Activated T-helper 17 cell treated with anti-CD3 and anti-CD28 coated beads, Interleukin-2, amount 50 U/mL, for 72 hours (primary cell): ENCODE results near the gene DUS3L. TPM values are rescaled to one million over a fixed set of nuclear protein-coding genes. Genes with fewer than 3 reads are reported as not detected.

Source experiments
- ATAC-seq: fragments of 150-1000 bp; cut with Tn5 transposase; replicated peaks from 2 replicates; pipeline ENCODE4 v1.10.0; 2021; ENCODE audit warnings: mild to moderate bottlenecking, moderate library complexity
- H3K27ac Mint-ChIP-seq: one replicate; pipeline ENCODE4 v1.8.0; 2022; ENCODE audit warnings: mixed read lengths
- H3K27me3 Mint-ChIP-seq: one replicate; pipeline ENCODE4 v1.8.0; 2022; ENCODE audit warnings: mixed read lengths
- H3K36me3 Mint-ChIP-seq: one replicate; pipeline ENCODE4 v1.8.0; 2022; ENCODE audit warnings: low read depth, mild to moderate bottlenecking, mixed read lengths
- H3K4me1 Mint-ChIP-seq: one replicate; pipeline ENCODE4 v1.8.0; 2022; ENCODE audit warnings: mixed read lengths
- H3K4me3 Mint-ChIP-seq: one replicate; pipeline ENCODE4 v1.8.0; 2022; ENCODE audit warnings: mild to moderate bottlenecking, mixed read lengths
- H3K9me3 Mint-ChIP-seq: one replicate; pipeline ENCODE4 v1.8.0; 2022; ENCODE audit warnings: mixed read lengths
- total RNA-seq, 2 donors: library from RNA; stranded (reverse); gene quantifications; one replicate each; pipeline ENCODE4 v1.2.3, GENCODE V29; 2022

The DUS3L gene
- total RNA-seq, 2 donors from 2014 or later: 46.8 to 73.6 TPM

DNA sequence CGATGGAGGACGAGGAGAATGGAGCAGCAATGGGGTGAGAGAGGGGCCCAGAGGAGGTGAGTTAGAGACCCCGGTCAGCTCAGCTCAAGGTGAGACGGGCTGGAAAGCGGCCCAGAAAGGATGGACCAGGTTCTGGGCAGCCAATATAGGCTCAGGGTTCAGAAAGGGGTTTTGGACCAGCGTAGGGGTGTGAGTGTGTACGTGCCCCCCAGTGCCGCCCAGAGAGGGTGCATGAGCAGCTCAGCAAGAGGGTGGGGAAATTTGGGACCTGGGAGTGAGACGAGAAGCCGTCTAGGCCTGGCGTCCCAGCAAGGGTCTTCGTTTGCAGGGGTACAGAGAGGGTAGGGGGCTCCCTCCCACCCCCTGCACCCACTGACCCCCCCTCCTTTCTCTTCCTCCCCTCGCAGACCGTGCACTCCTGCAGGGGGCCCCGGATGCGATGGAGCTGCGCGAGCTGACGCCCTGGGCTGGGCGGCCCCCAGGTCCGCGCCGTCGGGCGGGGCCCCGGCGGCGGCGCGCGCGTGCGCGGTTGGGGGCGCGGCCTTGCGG lies 36.5 kb upstream of the DUS3L start:
- ATAC-seq: no peak
- Mint-ChIP-seq H3K36me3 (peaks cover 6% of the 10 kb centered on the region), H3K4me1 (no peaks in the 10 kb centered on the region), H3K4me3 (peak overlapping the region; percentile 90), H3K9me3 (no peaks in the 10 kb centered on the region), H3K27ac (peak overlapping the region; percentile 95), H3K27me3 (no peaks in the 10 kb centered on the region)

DNA sequence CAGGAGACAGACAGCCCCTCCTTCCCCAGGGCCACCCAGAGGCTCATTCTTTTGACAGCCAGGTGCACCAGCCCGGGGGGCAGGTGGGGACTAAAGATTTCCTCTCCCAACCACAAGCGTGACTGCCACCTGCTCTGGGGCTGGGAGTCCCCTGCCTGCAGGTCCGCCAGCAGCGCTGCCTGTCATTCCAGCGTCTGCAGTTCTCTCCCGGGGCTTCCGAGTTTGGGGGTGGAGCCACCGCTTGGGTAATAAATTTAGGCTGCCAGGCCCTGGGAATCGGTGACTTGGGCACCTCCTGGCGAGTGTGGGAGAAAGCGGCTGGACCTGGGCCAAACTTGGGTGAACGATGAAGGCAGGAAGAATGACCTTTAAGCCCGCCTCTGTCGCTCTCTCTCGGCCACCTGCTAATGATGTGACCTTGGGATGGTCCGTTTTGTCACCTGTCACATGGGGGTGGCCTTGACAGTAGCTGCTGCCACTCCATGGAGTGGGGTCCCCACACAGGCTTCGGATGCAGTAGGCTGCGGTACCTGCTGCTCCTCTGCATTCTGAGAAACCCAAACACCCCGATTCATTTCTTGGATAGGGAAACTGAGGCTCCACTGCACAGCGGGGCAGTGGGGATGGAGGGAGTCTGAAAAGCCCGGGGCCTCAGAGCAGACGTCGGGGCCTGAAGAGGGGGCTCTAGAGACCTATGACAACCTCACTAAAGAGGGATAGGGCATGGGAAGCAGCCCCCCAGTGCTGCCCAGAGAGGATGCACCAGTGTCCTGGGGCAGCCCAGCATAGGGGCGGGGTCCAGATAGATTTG lies 35.8 kb upstream of the DUS3L start:
- peak overlapping the region; percentile 95 for H3K27ac Mint-ChIP-seq
- H3K36me3 Mint-ChIP-seq: peaks cover 6% of the 10 kb centered on the region
- no peaks in the 10 kb centered on the region for H3K9me3 Mint-ChIP-seq
- ATAC-seq: no peak
- H3K4me3 Mint-ChIP-seq: peak overlapping the region; percentile 90
- H3K27me3 Mint-ChIP-seq: no peaks in the 10 kb centered on the region
- no peaks in the 10 kb centered on the region for H3K4me1 Mint-ChIP-seq

DNA sequence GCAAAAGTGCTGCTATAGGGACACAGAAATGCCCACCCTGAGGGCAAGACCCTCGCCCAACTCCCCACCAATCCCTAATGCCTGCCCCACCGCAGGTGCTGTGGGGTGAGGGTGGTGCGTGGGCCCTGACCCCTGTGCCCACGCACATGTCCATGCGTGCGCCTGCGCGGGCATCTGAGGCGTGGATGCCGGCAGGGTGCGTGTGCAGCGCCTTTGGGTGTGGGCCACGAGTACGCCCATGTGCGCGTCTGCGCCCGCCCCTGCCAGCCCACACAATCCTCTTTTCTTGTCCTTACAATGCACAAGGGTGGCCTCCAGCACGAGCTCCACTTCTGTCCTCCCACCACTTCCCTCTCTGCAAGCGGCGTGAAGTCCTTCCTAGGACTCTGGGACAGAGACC lies 34.2 kb upstream of the DUS3L start:
- no peak overlapping the region for H3K27ac Mint-ChIP-seq
- no peaks in the 10 kb centered on the region for H3K9me3 Mint-ChIP-seq
- no peaks in the 10 kb centered on the region for H3K4me1 Mint-ChIP-seq
- no peak overlapping the region for H3K4me3 Mint-ChIP-seq
- H3K27me3 Mint-ChIP-seq: peaks cover 3% of the 10 kb centered on the region
- peaks cover 6% of the 10 kb centered on the region for H3K36me3 Mint-ChIP-seq
- ATAC-seq: no peak

DNA sequence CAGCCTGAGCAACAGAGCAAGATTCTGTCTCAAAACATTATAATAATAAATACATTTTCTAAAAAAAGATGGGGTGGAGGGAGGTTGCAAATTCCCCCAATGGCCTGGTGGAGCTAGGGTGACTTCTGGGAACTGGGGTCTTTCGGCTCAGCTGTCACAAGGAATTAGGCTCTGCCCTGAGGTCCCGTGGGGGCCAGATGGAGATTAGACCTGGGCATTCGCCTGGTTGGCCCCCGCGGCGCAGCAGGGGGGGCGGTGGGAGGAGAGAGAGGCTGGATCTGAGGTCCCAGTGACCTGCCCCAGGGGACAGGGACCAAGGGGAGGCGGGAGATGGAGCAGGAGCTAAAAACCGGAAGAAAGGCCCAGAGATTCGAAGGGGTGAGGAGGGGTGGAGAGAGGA lies 33.8 kb upstream of the DUS3L start:
- Mint-ChIP-seq H3K4me3 (no peak overlapping the region), H3K9me3 (no peaks in the 10 kb centered on the region), H3K27me3 (peaks cover 3% of the 10 kb centered on the region), H3K36me3 (peaks cover 6% of the 10 kb centered on the region), H3K27ac (no peak overlapping the region), H3K4me1 (no peaks in the 10 kb centered on the region)
- no peak for ATAC-seq

DNA sequence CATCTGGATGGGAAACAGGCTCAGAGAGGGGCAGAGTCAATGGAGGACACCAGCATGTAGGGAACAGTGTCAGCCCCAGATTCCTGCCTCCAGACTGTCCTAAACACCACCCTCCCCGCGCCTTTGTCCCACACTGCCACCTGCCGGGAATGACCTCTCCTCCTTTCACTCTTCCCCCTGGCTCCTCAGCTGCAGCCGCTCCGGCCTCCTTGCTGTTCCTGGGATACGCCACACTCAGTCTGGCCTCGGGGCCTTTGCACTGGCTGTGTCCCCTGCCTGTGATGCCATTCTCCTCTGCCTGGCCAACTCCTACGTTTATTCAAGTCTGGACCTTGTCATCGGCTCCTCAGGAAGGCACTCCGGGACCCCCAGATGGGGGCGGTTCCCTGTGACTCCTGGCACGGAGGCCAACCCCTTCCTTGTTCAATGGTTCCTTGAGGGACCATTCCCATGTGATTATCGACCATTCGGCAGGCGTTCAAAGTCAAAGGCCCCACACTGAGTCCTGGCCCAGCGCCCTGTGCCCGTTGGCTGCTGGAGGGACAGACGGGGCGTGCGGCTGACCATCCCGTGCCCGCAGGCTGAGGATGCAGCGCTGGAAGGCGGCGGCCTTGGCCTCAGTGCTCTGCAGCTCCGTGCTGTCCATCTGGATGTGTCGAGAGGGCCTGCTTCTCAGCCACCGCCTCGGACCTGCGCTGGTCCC lies 32.8 kb upstream of the DUS3L start:
- H3K9me3 Mint-ChIP-seq: no peaks in the 10 kb centered on the region
- H3K4me3 Mint-ChIP-seq: no peak overlapping the region
- ATAC-seq: no peak
- no peak overlapping the region for H3K27ac Mint-ChIP-seq
- peaks cover 3% of the 10 kb centered on the region for H3K27me3 Mint-ChIP-seq
- H3K4me1 Mint-ChIP-seq: no peaks in the 10 kb centered on the region
- peaks cover 6% of the 10 kb centered on the region for H3K36me3 Mint-ChIP-seq

DNA sequence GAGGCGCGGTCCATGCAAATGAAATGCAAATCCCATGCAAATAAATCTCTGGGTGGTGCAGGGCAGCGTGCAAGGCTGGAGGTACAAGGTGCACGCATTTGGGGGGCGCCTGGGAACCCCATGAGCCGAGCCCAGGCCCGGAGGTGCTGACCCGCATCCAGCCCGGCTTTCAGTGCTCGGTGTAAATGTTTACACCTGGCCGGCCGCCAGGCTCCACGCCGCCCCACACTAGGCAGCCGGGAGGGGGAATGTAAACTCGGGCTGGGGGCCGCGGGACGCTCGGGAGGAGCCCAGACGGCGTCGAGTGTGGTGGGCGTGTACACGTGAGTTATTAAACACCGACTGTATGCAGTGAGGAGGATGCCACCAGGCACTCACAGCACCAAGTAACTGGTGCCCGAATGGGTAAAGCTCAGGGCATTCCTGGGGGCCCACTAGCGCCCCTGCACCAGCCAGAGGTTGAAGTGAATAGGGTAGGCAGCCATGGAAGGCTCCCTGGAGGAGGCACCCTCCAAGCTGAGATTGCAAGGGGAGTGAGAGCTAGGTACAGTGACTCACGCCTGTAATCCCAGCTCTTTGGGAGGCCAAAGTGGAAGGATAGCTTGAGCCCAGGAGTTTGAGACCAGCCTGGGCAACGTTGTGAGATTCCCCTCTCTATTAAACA lies 31.4 kb upstream of the DUS3L start:
- Mint-ChIP-seq H3K27me3 (peaks cover 3% of the 10 kb centered on the region), H3K36me3 (no peaks in the 10 kb centered on the region), H3K4me3 (no peak overlapping the region), H3K9me3 (no peaks in the 10 kb centered on the region), H3K27ac (no peak overlapping the region), H3K4me1 (no peaks in the 10 kb centered on the region)
- no peak for ATAC-seq

DNA sequence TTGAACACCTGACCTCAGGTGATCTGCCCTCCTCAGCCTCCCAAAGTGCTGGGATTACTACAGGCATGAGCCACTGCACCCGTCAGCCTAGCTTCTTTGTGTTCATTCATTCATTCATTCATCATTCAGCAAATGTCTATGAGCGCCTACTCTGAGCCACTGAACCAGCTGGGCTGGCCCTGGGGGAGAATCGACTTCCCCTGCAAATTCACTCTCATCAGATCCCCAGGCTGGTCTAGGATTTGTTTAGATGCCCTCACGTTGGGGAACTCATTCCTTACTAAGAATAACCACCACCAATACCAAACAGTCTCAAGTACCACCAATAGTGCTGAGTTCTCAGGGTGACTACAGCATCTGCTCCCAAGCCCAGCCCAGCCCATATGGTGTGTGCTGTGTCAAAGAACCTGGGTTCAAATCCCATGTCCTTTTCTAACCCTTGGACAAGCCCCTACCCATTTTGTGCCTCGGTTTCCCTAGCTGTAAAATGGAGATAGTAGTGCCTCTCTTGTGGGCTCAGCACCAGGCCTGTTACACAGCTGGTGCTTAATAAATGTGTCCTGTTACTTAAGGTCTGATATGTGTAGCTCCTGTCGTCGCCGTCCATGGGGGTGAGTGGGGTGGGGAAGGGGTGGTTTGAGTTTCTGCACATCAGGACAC lies 30.7 kb upstream of the DUS3L start:
- no peak for ATAC-seq
- Mint-ChIP-seq H3K4me1 (no peaks in the 10 kb centered on the region), H3K36me3 (no peaks in the 10 kb centered on the region), H3K27ac (no peak overlapping the region), H3K4me3 (no peak overlapping the region), H3K27me3 (peaks cover 3% of the 10 kb centered on the region), H3K9me3 (no peaks in the 10 kb centered on the region)

DNA sequence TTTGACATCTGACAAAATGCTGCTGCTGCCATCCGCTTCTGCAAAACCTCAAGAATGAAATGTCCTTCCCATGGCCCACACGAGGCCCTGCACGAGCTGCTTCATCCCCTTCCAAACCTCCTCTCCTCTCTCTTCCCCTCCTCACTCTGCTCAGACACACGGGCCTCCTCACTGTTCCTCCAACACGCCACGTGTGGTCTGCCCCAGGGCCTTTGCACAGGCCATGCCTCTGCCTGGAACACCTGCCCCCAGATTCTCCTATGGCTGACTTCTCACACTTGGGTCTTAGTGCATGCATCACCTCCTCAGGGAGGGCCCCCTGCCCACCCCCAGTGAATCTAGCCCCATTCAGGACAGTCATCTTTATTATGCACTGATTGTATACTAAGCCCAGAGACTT lies 29.8 kb upstream of the DUS3L start:
- Mint-ChIP-seq H3K36me3 (no peaks in the 10 kb centered on the region), H3K4me3 (no peak overlapping the region), H3K4me1 (no peaks in the 10 kb centered on the region), H3K9me3 (no peaks in the 10 kb centered on the region), H3K27ac (peak overlapping the region; percentile 58), H3K27me3 (peaks cover 3% of the 10 kb centered on the region)
- ATAC-seq: no peak

DNA sequence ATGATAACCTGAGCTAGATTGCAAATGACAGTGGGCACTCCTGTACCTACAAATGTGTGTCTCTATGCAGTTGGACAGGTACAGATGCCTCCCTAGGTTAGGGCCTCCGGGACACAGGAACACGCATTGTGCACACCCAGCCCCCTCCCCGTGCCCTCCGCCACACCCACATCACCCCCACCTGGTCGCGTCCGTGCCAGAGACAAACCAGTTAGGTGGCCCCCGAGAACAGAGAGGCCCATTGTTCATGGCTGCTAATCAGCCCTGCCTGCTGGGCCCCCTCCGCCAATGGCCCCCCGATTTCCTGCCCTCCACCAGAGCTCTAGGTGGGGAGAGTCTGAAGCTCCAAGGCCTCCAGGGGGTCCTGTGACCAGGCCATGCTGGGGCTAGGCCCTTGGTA lies 27.6 kb upstream of the DUS3L start:
- ATAC-seq: no peak
- peaks cover 3% of the 10 kb centered on the region for H3K27me3 Mint-ChIP-seq
- H3K4me3 Mint-ChIP-seq: no peak overlapping the region
- H3K4me1 Mint-ChIP-seq: no peaks in the 10 kb centered on the region
- no peaks in the 10 kb centered on the region for H3K36me3 Mint-ChIP-seq
- H3K9me3 Mint-ChIP-seq: no peaks in the 10 kb centered on the region
- H3K27ac Mint-ChIP-seq: no peak overlapping the region

DNA sequence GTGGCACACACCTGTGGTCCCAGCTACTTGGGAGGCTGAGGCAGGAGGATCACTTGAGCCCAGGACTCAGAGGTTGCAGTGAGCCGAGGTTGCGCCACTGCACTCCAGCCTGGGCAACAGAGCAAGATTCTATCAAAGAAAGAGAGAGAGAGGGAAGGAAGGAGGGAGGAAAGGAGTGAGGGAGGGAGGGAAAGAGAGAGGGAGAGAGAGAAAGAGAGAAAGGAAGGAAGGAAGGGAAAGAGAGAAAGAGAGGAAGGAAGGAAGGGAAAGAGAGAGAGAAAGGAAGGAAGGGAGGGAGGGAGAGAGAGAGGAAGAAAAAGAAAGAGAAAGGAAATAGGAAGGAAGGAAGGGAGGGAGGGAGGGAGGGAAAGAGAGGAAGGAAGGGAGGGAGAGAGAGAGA lies 26.3 kb upstream of the DUS3L start:
- H3K4me1 Mint-ChIP-seq: no peaks in the 10 kb centered on the region

DNA sequence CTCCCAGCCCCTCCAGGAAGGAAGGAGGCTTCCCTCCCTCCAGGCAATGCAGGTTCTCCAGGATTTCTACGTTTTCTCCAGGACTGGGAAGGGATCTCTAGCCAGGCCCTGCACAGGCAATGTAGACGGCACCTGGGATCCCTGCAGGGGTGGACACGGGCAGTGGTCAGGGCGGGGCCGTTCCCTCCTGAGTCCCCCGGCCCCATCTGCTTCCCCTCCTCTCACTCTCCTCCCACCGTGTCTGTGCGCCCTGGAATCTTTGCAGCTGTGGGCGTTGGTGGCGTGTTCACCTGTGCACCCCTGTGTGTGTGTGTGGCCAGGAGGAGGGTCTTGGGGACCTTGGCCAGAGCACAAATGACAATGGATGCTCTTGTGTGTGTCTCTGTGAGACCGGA lies 23.9 kb upstream of the DUS3L start:
- ATAC-seq: no peak
- no peaks in the 10 kb centered on the region for H3K27me3 Mint-ChIP-seq
- no peaks in the 10 kb centered on the region for H3K9me3 Mint-ChIP-seq
- H3K4me1 Mint-ChIP-seq: no peaks in the 10 kb centered on the region
- no peak overlapping the region for H3K4me3 Mint-ChIP-seq
- no peaks in the 10 kb centered on the region for H3K36me3 Mint-ChIP-seq
- H3K27ac Mint-ChIP-seq: no peak overlapping the region

More for the DNA sequence above, 26.3 kb upstream of the DUS3L start:
- Mint-ChIP-seq H3K27ac (no peak overlapping the region), H3K36me3 (no peaks in the 10 kb centered on the region), H3K9me3 (no peaks in the 10 kb centered on the region), H3K4me3 (no peak overlapping the region), H3K27me3 (peaks cover 3% of the 10 kb centered on the region)
- no peak for ATAC-seq

DNA sequence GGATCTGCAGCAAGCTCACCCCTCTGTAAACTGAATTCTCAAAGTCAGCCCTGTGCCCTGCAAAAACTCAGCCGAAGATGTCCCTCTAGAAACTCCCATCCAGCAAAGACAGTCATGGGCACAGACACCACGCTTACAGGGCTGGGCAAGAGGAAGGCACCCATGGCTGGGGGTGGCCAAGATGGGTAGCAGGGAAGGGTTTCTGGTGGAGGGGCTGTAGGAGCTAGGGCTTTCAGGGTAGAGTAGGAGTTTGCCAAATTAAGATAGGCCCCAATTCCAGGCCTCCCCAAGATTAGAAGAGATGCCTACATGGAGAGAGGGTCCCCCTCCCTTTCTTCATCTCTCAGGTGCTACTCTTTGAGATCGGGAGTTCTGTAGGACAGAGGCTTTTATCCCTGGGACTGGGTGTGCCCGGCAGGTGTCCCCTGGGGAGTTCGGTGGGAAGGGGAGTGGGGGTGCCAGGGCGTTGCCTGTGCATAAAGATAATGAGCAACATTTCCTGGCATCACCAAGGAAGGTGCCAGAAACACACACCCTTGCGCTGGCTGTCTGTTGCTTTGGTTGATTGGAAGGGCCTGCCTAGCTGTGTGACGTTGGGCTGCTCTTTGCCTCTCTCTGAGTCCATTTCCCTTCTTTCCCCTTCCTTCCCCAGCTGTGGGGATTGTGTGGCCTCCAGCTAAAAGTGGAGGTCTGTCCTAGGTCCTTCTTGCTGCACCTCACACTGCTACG lies 23.3 kb upstream of the DUS3L start:
- H3K9me3 Mint-ChIP-seq: no peaks in the 10 kb centered on the region
- no peak overlapping the region for H3K4me3 Mint-ChIP-seq
- H3K27me3 Mint-ChIP-seq: no peaks in the 10 kb centered on the region
- no peaks in the 10 kb centered on the region for H3K36me3 Mint-ChIP-seq
- ATAC-seq: no peak
- H3K27ac Mint-ChIP-seq: no peak overlapping the region
- no peaks in the 10 kb centered on the region for H3K4me1 Mint-ChIP-seq

DNA sequence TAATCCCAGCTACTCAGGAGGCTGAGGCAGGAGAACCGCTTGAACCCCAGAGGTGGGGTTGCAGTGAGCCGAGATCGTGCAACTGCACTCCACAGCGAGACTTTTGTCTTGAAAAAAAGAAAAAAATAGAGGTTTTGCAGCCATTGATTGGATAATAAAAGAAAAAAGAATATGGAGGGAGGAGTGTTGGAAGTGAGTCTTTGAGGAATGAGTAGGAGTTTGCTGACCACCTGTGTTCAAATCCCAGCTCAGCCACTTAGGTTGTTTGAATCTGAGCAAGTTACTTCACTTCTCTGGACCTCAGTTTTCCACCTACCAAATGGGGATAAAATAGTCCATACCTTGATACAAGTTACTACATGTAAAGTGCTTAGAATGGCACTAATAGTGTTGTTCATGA lies 20.2 kb upstream of the DUS3L start:
- no peaks in the 10 kb centered on the region for H3K4me1 Mint-ChIP-seq
- no peaks in the 10 kb centered on the region for H3K27me3 Mint-ChIP-seq
- no peaks in the 10 kb centered on the region for H3K9me3 Mint-ChIP-seq
- no peak for ATAC-seq
- H3K36me3 Mint-ChIP-seq: no peaks in the 10 kb centered on the region
- H3K4me3 Mint-ChIP-seq: no peak overlapping the region
- no peak overlapping the region for H3K27ac Mint-ChIP-seq

DNA sequence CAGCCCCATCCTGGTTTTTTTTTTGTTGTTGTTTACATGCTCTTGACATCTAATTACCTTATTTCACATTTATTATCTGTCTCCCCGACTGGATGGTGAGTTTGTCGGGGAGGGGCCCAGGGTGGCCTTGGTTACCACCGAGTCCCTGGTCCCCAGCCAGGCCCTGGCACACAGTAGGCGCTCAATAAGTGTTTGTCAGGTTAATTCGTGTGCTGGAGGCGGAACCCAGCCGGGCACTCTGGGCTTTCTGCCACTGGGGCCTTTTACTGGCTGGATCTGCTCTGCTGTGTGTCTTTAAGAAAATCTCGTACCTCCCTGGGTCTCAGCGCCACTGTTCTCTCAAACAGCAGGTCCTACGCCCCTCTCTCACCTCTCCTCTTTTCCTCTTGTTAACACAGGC lies 18.5 kb upstream of the DUS3L start:
- no peak overlapping the region for H3K4me3 Mint-ChIP-seq
- H3K9me3 Mint-ChIP-seq: no peaks in the 10 kb centered on the region
- no peak overlapping the region for H3K27ac Mint-ChIP-seq

More for the DNA sequence above, 18.5 kb upstream of the DUS3L start:
- H3K4me1 Mint-ChIP-seq: no peaks in the 10 kb centered on the region
- ATAC-seq: no peak
- H3K27me3 Mint-ChIP-seq: no peaks in the 10 kb centered on the region
- no peaks in the 10 kb centered on the region for H3K36me3 Mint-ChIP-seq
